Superior temporal gyrus (tissue), 1 donor: ENCODE measurements around the gene TWNK.
"Not testable (repeated sequence)": the region's sequence is repeated elsewhere in the genome, so short reads cannot be mapped to it uniquely, and the experiment has no call there.

Experiments used
- DNase-seq: peaks from one replicate; pipeline ENCODE4 v3.0.0-alpha.2; 2016; ENCODE audit errors: extremely low spot score

The TWNK gene

GRCh38 chr10:101030496-101031127, 43.3 kb downstream of the TWNK start:
- no peak for DNase-seq

- DNase-seq, result peak; percentile 97
These were observed 43.9 kb downstream of the TWNK start, which contains the start of the genes PDZD7 and SFXN3 for GRCh38 chr10:101031128-101031795. Gene PDZD7 (minus strand): TSS chr10:101031129. CDS start chr10:101030219, 910 bp downstream. Gene SFXN3 (plus strand): TSS chr10:101031234. CDS start chr10:101034695, 3,461 bp downstream.

GRCh38 chr10:101031796-101032636, 44.7 kb downstream of the TWNK start:
- peak; percentile 88 for DNase-seq

GRCh38 chr10:101032637-101033224, 45.4 kb downstream of the TWNK start:
- DNase-seq, result peak; percentile 82

- DNase-seq, result no peak
These were observed 45.9 kb downstream of the TWNK start for GRCh38 chr10:101033276-101033675.

- DNase-seq, result not testable (repeated sequence)
These were observed 47.1 kb downstream of the TWNK start for GRCh38 chr10:101034404-101034803.

- no peak for DNase-seq
These were observed 48.0 kb downstream of the TWNK start for GRCh38 chr10:101035314-101035713.

- no peak for DNase-seq
These were observed 48.8 kb downstream of the TWNK start for GRCh38 chr10:101035916-101036702.

GRCh38 chr10:101036726-101037125, 49.4 kb downstream of the TWNK start:
- no peak for DNase-seq

GRCh38 chr10:101038484-101038883, 51.1 kb downstream of the TWNK start:
- no peak for DNase-seq

GRCh38 chr10:101040061-101040460, 52.7 kb downstream of the TWNK start:
- peak; percentile 56 for DNase-seq

GRCh38 chr10:101040851-101041250, 53.5 kb downstream of the TWNK start:
- no peak for DNase-seq

GRCh38 chr10:101041252-101041761, 54.0 kb downstream of the TWNK start:
- DNase-seq, result peak; percentile 93

GRCh38 chr10:101042118-101042517, 54.8 kb downstream of the TWNK start:
- DNase-seq, result no peak

- peak; percentile 85 for DNase-seq
These were observed 55.5 kb downstream of the TWNK start for GRCh38 chr10:101042667-101043362.

- DNase-seq, result no peak
These were observed 56.0 kb downstream of the TWNK start for GRCh38 chr10:101043363-101043707.
